ENCODE data around the gene MED12L.

MED12L gene

DNA sequence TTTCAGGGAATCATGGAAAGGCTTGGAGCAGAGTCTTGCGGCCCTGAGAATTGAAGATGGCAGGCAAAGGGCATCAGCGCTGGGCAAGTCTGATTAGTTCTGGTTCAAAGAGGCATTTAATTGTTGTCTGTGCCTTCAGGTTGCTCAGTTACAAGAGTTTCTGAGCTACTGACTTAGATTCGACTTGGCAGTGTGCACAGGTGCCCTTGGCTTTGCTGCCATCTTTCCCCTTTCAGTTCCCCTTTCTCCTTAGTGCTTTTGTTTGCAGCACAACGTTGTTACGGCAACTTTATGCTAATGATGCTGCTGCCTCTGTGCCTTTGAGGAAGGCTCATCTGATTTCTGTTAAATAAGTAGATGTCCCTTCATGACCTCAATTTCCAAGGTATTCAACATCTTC lies 180.4 kb downstream of the MED12L start:
- DNase-seq = peak; percentile 14

GRCh38 chr3:151267066-151267465 lies 181.6 kb downstream of the MED12L start:
- no peak for DNase-seq

GRCh38 chr3:151268267-151269235 lies 183.1 kb downstream of the MED12L start:
- DNase-seq = no peak

DNA sequence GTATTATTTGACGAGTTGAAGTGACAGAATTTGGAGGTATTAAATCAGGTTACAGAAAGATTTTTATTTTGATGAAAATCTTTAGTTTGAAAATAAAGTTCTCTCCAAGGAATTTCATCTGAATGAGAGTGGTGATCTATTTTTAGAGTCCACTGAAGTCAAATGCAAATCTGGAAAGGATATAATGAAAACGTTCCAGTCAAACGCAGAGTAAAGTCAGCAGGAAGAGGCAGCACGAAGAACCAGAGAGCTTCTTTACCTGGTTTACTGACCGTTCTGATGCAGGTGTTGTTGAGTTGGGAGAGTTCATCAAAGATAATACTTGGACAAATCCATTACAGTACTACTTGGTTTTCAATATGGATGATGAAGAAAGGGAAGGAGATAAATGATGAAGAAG lies 184.2 kb downstream of the MED12L start:
- DNase-seq = no peak

- no peak for DNase-seq
These were observed 189.6 kb downstream of the MED12L start for GRCh38 chr3:151275091-151275490.

- DNase-seq = no peak
These were observed 190.7 kb downstream of the MED12L start for GRCh38 chr3:151276038-151276686.

DNA sequence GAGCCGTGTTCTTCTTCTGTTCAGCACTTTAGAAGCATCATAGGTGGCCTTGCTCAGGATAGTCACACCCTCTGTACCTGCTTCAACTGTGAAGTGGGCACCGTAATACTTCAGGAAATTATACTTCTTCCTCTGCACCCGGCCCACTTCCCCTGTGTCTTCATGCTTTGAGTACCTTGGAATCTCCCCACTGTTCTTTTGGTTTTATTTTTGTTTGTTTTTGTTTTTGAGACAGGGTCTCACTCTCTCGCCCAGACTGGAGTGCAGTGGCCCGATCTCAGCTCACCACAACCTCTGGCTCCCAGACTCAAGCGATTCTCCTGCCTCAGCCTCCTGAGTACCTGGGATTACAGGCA lies 191.2 kb downstream of the MED12L start:
- no peak for DNase-seq

DNA sequence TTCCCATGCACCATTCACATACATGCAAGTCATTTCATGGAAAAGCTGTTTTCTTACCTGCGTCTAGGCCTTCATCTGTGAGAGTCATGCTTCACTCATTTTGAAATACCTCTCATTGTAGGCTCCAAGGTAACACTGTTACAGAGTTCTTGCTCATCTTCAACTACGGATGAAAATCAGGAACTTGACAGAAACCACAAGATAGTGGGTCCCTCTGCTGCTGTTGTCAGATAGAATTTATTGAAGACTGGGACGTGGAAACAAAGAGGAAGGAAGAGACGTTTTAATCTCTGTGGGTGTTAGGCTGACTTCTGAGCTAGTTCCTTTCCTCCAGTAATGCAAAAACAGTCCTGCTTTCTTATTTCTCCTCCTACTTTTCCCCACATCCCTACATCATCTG lies 192.8 kb downstream of the MED12L start, which contains the start of gene P2RY14:
P2RY14 (minus strand) TSS at position 313 of the 400 bp plus-strand sequence. CDS start 64,226 bp downstream, outside the sequence.
- no peak for DNase-seq

DNA sequence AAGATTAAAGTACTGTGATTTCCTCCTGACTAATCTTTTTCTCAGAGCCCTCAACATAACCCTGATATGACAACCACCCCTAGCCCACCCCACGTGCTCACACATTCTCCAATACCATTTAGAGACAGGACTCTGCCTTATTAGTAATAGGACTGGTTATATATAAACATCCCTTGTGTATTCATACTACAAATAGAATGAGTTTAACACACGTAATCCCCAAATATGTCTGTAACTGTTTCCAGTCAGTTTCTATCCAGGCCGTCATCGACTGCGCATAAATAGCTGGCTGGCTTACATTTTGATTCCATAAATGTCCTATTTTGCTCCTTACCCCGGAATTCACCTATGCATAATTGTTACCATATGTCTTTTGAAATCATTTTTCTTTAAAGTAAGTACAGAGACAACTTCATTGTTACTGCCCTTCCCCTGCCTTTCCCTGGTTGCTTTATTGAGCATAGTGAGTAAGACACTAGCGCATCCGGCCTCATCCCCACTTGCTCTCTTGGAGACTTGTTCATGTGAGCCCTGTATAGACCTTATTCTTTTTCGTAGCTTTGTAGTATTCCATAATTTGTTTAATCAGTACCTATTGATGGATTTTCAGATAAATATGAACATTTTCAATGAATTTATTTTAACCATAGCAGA lies 196.3 kb downstream of the MED12L start:
- DNase-seq = no peak

DNA sequence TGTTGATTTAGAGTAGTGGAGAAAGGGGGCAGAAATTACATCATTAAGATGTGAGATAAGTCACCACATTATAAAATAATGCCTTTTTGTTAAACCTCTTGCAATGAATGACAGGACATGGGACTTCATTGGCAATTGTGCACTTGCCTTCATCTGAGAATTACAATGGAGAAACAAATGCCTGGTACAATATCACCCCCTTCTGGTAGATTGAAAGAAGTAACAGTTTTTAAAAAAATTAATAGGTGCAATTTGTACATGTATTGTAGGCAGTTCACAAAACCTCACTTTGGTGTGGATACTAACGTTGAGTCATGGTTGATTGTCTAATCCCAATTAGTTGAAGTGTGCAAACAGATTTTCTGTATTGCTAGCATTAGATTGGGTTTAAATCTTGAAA lies 197.5 kb downstream of the MED12L start:
- DNase-seq = peak; percentile 59

GRCh38 chr3:151283387-151283786 lies 197.9 kb downstream of the MED12L start:
- no peak for DNase-seq

GRCh38 chr3:151283907-151284461 lies 198.5 kb downstream of the MED12L start:
- DNase-seq = no peak

GRCh38 chr3:151285940-151286339 lies 200.5 kb downstream of the MED12L start:
- no peak for DNase-seq

- DNase-seq = no peak
These were observed 204.0 kb downstream of the MED12L start for GRCh38 chr3:151289445-151289844.

- no peak for DNase-seq
These were observed 205.2 kb downstream of the MED12L start for GRCh38 chr3:151290673-151291072.

GRCh38 chr3:151293127-151293526 lies 207.7 kb downstream of the MED12L start:
- DNase-seq = no peak

DNA sequence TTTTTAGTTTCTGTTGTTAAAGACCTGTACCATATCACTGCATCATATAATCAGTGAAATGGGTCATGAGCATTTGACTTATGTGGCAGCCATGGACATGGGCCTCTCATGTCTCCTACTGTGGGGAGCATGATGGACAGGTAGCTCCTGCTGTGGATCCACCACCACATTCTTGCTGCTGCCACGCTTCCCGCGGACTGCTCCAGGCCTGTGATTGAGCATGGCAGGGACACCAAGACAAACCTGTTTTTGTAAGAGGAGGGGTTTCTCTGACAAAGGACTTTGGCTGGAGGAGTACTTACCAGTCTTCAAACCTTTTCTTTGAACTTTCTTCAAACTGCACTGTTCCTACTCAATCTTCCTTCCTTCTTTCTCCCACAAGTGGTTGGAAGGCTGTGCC lies 210.8 kb downstream of the MED12L start:
- no peak for DNase-seq

- no peak for DNase-seq
These were observed 212.0 kb downstream of the MED12L start for GRCh38 chr3:151297429-151297828.

DNA sequence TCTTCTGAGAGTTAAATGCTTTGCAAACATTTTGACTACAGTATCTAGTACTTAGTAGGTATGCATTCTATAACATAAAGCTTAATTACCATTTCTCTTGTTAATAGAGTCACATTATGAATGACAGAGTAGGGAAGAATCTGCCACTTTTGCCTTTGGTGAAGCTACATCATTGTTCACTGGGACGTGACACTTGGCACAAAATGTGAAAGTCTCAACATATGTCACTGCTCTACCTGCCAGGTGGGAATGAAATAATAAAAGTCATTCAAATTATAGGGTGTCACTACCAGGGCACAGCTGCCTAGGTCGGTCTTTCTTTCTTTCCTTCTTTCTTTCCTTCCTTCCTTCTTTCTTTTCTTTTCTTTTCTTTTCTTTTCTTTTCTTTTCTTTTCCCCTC lies 213.5 kb downstream of the MED12L start:
- DNase-seq = peak; percentile 13

DNA sequence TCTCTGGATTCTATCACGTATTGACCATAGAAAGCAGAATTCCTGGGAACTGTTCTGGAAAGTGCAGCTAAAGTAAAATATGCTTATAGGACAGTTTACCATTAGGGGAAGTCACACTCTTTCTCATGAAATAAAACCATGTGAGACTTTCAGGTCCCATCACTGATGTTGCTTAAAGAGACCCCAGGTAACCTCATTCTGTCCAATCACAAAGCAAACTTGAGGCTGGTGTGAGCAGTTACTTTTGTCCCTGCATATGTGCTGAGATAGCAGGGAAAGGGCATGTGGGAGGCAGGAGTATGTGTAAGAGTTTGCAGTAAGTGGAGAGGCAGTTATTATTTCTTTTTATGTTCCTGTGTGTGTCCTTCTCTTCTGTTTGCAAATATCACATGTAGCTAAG lies 215.1 kb downstream of the MED12L start:
- no peak for DNase-seq

- DNase-seq = no peak
These were observed 216.3 kb downstream of the MED12L start for GRCh38 chr3:151301787-151302186.

- DNase-seq = no peak
These were observed 218.3 kb downstream of the MED12L start for GRCh38 chr3:151303751-151304150.

- no peak for DNase-seq
These were observed 219.8 kb downstream of the MED12L start for GRCh38 chr3:151305060-151305774.
